HepG2 (cell line): Measurements from ENCODE around the gene WWTR1. TPM values are rescaled to one million over a fixed set of nuclear protein-coding genes. Genes with fewer than 3 reads are reported as not detected.

Experiments used
- ATAC-seq: fragments of 200-7000 bp; cut with Tn5 transposase; 3 replicates; pipeline ENCODE4 v1.9.1; 2020; ENCODE audit warnings: mild to moderate bottlenecking, moderate library complexity
- BruUV-seq: library from RNA; stranded (reverse); fragments of 400-500 nt; replicated peaks from 2 replicates; lab custom pipeline; 2021; lab: Mats Ljungman, UMichigan
- CTCF ChIA-PET: fragments of 300-600 bp; formaldehyde crosslinking; extraction: SDS; loops from one replicate; lab custom pipeline; 2021; ENCODE audit warnings: low total read pairs, inconsistent platforms, low intra/inter-chr PET ratio; lab: Yijun Ruan, JAX
- POLR2A ChIA-PET: fragments of 350-600 bp; sonication (Branson Sonifier 250); formaldehyde crosslinking; loops from one replicate; lab custom pipeline; 2020; ENCODE audit warnings: antibody characterized with exemption, inconsistent platforms; lab: Yijun Ruan, JAX
- DNase-seq: peaks from one replicate; pipeline ENCODE4 v3.0.0-alpha.2; 2015; ENCODE audit warnings: low spot score
- FAIRE-seq: peaks from 3 replicates; lab custom pipeline; 2011; peaks lifted over from hg19 to GRCh38; lab: Jason Lieb, UNC
- H2AFZ ChIP-seq: one replicate; pipeline ENCODE4 v1.6.1; 2011; ENCODE audit warnings: low read length, inconsistent platforms
- H3K27ac ChIP-seq: fragments of 300-600 bp; 3 replicates; pipeline ENCODE4 v1.8.0; 2011; ENCODE audit warnings: mixed run types, mild to moderate bottlenecking, mixed read lengths, low read length, inconsistent platforms; ENCODE audit not compliant: insufficient read depth; ENCODE audit errors: extremely low read length
- H3K27me3 ChIP-seq, 2 experiments: fragments of 200-600 bp in 1 of 2; 2 replicates in 1 of 2; 3 replicates in 1 of 2; pipeline versions ENCODE4 v1.6.0 to v1.8.0; 2011; ENCODE audit warnings: low read length in 2 of 2, mild to moderate bottlenecking in 2 of 2, moderate library complexity in 2 of 2, inconsistent platforms in 1 of 2; ENCODE audit not compliant: insufficient read depth in 2 of 2, control insufficient read depth in 1 of 2
- H3K36me3 ChIP-seq, 2 experiments: fragments of 200-600 bp in 1 of 2; replicated peaks in 1 of 2; 2 replicates in 1 of 2; 3 replicates in 1 of 2; pipeline versions ENCODE4 v1.5.1 to v1.8.0; 2011; ENCODE audit warnings: low read length in 2 of 2, inconsistent platforms in 1 of 2; ENCODE audit not compliant: insufficient read depth in 2 of 2, control insufficient read depth in 1 of 2
- H3K4me1 ChIP-seq: 2 replicates; pipeline ENCODE4 v1.5.1; 2012; ENCODE audit warnings: low read length, inconsistent platforms; ENCODE audit not compliant: insufficient read depth
- H3K4me2 ChIP-seq: 2 replicates; pipeline ENCODE4 v1.6.0; 2011; ENCODE audit warnings: low read depth, low read length, inconsistent platforms
- H3K4me3 ChIP-seq, 3 experiments: fragments of 200-600 bp in 1 of 3; sonication (generic), shearing (Covaris generic) in 1 of 3; replicated peaks in 1 of 3; 2 replicates each; pipeline ENCODE4 v1.5.1; 2011 to 2016; ENCODE audit warnings: low read length in 3 of 3, inconsistent platforms in 2 of 3, low read depth in 2 of 3, mild to moderate bottlenecking in 2 of 3, control low read depth in 1 of 3, mixed read lengths in 1 of 3; ENCODE audit not compliant: insufficient read depth in 1 of 3
- H3K79me2 ChIP-seq: one replicate; pipeline ENCODE4 v1.6.1; 2011; ENCODE audit warnings: low read length, inconsistent platforms; ENCODE audit not compliant: insufficient read depth
- H3K9ac ChIP-seq: 2 replicates; pipeline ENCODE4 v1.6.0; 2011; ENCODE audit warnings: mild to moderate bottlenecking, low read depth, low read length, inconsistent platforms; ENCODE audit not compliant: insufficient read depth
- H3K9me3 ChIP-seq: 2 replicates; pipeline ENCODE4 v1.5.1; 2012; ENCODE audit warnings: mild to moderate bottlenecking, low read length
- H4K20me1 ChIP-seq: 2 replicates; pipeline ENCODE4 v1.6.0; 2011; ENCODE audit warnings: inconsistent platforms, mild to moderate bottlenecking, low read length, moderate library complexity; ENCODE audit not compliant: insufficient read depth
- AKNA ChIP-seq: sonication (generic); formaldehyde crosslinking; IDR thresholded peaks from 2 replicates; pipeline ENCODE4 v1.4.0; 2020; ENCODE audit warnings: missing genetic modification reagents, borderline replicate concordance
- EEA1 ChIP-seq: sonication (generic); formaldehyde crosslinking; IDR thresholded peaks from 2 replicates; pipeline ENCODE4 v1.5.1; 2020; ENCODE audit warnings: mild to moderate bottlenecking, missing genetic modification reagents, borderline replicate concordance
- HNRNPUL1 ChIP-seq: fragments of 200-400 bp; formaldehyde crosslinking; IDR thresholded peaks from 2 replicates; pipeline ENCODE4 v1.6.1; 2017; ENCODE audit warnings: low read depth, mild to moderate bottlenecking, low read length, moderate library complexity
- HOMEZ ChIP-seq: IDR thresholded peaks from 2 replicates; pipeline ENCODE4 v1.6.1; 2016; ENCODE audit warnings: low read depth
- THAP9 ChIP-seq: sonication (generic); formaldehyde crosslinking; IDR thresholded peaks from 2 replicates; pipeline ENCODE4; 2020; ENCODE audit warnings: missing genetic modification reagents, mild to moderate bottlenecking, borderline replicate concordance
- ZBTB43 ChIP-seq: sonication (generic); formaldehyde crosslinking; conservative IDR thresholded peaks from 2 replicates; pipeline ENCODE4 v1.4.0; 2020; ENCODE audit warnings: missing genetic modification reagents
- ZBTB44 ChIP-seq: sonication (generic); formaldehyde crosslinking; IDR thresholded peaks from 2 replicates; pipeline ENCODE4 v1.4.0; 2020; ENCODE audit warnings: missing genetic modification reagents
- ZBTB7B ChIP-seq: sonication (generic); formaldehyde crosslinking; IDR thresholded peaks from 2 replicates; pipeline ENCODE4 v1.4.0; 2020; ENCODE audit warnings: missing genetic modification reagents
- ZNF644 ChIP-seq: IDR thresholded peaks from 2 replicates; pipeline ENCODE4 v1.6.1; 2016; ENCODE audit warnings: low read depth
- whole genome bisulfite sequencing: methylation state at CpG from one replicate; pipeline ENCODE4 v1.1.6; 2017; ENCODE audit warnings: low lambda C conversion rate; 5-methylcytosine and 5-hydroxymethylcytosine counted together
- in situ Hi-C: cut with HindIII; loops from 2 replicates; pipeline ENCODE4 v1.10.0; 2017; ENCODE audit warnings: low pct_unique_long_range_greater_than_20kb; ENCODE audit not compliant: extremely low pct_ligation_motif_present
- intact Hi-C: fragments of 100-400 bp; cut with micrococcal nuclease; formaldehyde crosslinking; loops from one replicate; pipeline ENCODE4 v1.10.0; 2022; ENCODE audit not compliant: unreplicated experiment
- polyA plus RNA-seq, 8 experiments: library from polyadenylated mRNA; depleted of rRNA in 3 of 8; stranded (reverse) in 7 of 8; unstranded in 1 of 8; fragments of >200 nt; fragmentation: Illumina TruSeq in 4 of 8; extraction: Trizol in 4 of 8; gene quantifications; 2 replicates each; pipeline versions ENCODE4 v1.2.1 to v1.2.3, GENCODE V29; 2011 to 2016; ENCODE audit warnings: low read depth in 4 of 8, missing spikeins in 1 of 8, mixed read lengths in 1 of 8; ENCODE audit not compliant: insufficient read depth in 1 of 8
- total RNA-seq, 5 experiments: library from RNA; depleted of rRNA; stranded (reverse); fragments of >200 nt; fragmentation: Illumina TruSeq; extraction: Trizol; gene quantifications; 2 replicates each; pipeline ENCODE4 v1.2.3, GENCODE V29; 2016; ENCODE audit warnings: low read depth in 1 of 5

Gene WWTR1
- total and polyA plus RNA-seq, 2 of the 13 experiments (the other 11 are each of a cell fraction or from before 2014, with no cell fraction given): 19.7 to 139 TPM

- TSS peak; percentile 85 for BruUV-seq
- ATAC-seq: peak; percentile 88
- peak overlapping the region; percentile 95 for H3K4me2 ChIP-seq
- in situ Hi-C loops (no loop called here), intact Hi-C loops (loop anchor here (1.0 to 5.0 kb wide), 2 partner anchors 202 to 277 kb away; no protein-coding TSS in a partner anchor)
- peak overlapping the region; percentile 66 for H3K27ac ChIP-seq
- H2AFZ ChIP-seq: peak overlapping the region; percentile 90
- no peaks in the 10 kb centered on the region for H3K36me3 ChIP-seq
- POLR2A ChIA-PET: interaction anchor here (1.0 to 1.2 kb wide), 2 partner anchors 138 to 364 kb away, joined by 3 read pairs; no protein-coding TSS in a partner anchor
- H3K4me3 ChIP-seq: peak overlapping the region; percentile 46 to 65 (median 62)
- 23% methylated on average over 11 of the region's 11 CpGs for WGBS
- peak overlapping the region; percentile 59 for H3K9ac ChIP-seq
- no peaks in the 10 kb centered on the region for H3K79me2 ChIP-seq
- FAIRE-seq: peak; percentile 87
- H3K27me3 ChIP-seq: no peaks in the 10 kb centered on the region
- peak; percentile 64 for DNase-seq
- CTCF ChIA-PET: interaction anchor here (1.3 to 2.6 kb wide), 6 partner anchors 18 to 314 kb away, joined by 4 to 12 read pairs (median 8); no protein-coding TSS in a partner anchor
- H3K4me1 ChIP-seq: peaks cover 47% of the 10 kb centered on the region
- no peaks in the 10 kb centered on the region for H3K9me3 ChIP-seq
- H4K20me1 ChIP-seq: no peaks in the 10 kb centered on the region
- no peak for TF ChIP-seq ZNF644
- no peak for TF ChIP-seq ZBTB43
- no peak for TF ChIP-seq ZBTB7B (CRISPR knock-in tag)
- no peak; the same call in 1 of the 2 replicates for TF ChIP-seq THAP9 (CRISPR knock-in tag)
- 0 out of 2 replicates have a peak, but pooled peaks have one; percentile 31 for TF ChIP-seq AKNA (CRISPR knock-in tag)
- 0 out of 2 replicates have a peak, but pooled peaks have one; percentile 14 for TF ChIP-seq HOMEZ
- TF ChIP-seq HNRNPUL1: no peak
- 0 out of 2 replicates have a peak, but pooled peaks have one; percentile 12 for TF ChIP-seq ZBTB44 (CRISPR knock-in tag)
- no peak for TF ChIP-seq EEA1 (CRISPR knock-in tag)
Measured at GRCh38 chr3:149494022-149494758, 163.6 kb downstream of the WWTR1 start.
